Panc1 (cell line): ENCODE results near the gene CARMIL3. TPM values are rescaled to one million over a fixed set of nuclear protein-coding genes. Genes with fewer than 3 reads are reported as not detected.

Source experiments
- ATAC-seq: fragments of 200-7000 bp; cut with Tn5 transposase; 2 replicates; pipeline ENCODE4 v1.9.1; 2020; ENCODE audit warnings: mild to moderate bottlenecking, moderate library complexity
- BruUV-seq: library from RNA; stranded (reverse); fragments of 400-500 nt; replicated peaks from 2 replicates; lab custom pipeline; 2021; lab: Mats Ljungman, UMichigan
- CTCF ChIA-PET: fragments of 300-600 bp; sonication (Branson Sonifier 250); formaldehyde crosslinking; loops from one replicate; lab custom pipeline; 2022; ENCODE audit warnings: antibody characterized with exemption; lab: Charles Lee
- POLR2A ChIA-PET: fragments of 300-600 bp; sonication (Branson Sonifier 250); formaldehyde crosslinking; loops from one replicate; lab custom pipeline; 2022; ENCODE audit warnings: antibody characterized with exemption; lab: Charles Lee
- DNase-seq: peaks from one replicate; pipeline ENCODE4 v3.0.0-alpha.2; 2010; ENCODE audit warnings: low read depth, low spot score
- H3K27ac ChIP-seq: 2 replicates; pipeline ENCODE4 v1.5.1; 2011; ENCODE audit warnings: mild to moderate bottlenecking, low read length, inconsistent platforms
- H3K27me3 ChIP-seq: fragments of 200-500 bp; sonication (Bioruptor generic); 2 replicates; pipeline ENCODE4 v1.6.0; 2014; ENCODE audit warnings: low read length, inconsistent platforms; ENCODE audit not compliant: control insufficient read depth, insufficient read depth
- H3K36me3 ChIP-seq: fragments of 200-500 bp; sonication (Bioruptor generic); 2 replicates; pipeline ENCODE4 v1.5.1; 2014; ENCODE audit warnings: inconsistent platforms, mild to moderate bottlenecking, low read length, moderate library complexity; ENCODE audit not compliant: control insufficient read depth, insufficient read depth
- H3K4me1 ChIP-seq: 2 replicates; pipeline ENCODE4 v1.5.1; 2011; ENCODE audit warnings: inconsistent platforms, mild to moderate bottlenecking, low read length, moderate library complexity; ENCODE audit not compliant: control insufficient read depth, insufficient read depth
- H3K4me3 ChIP-seq, 2 experiments: 2 replicates each; pipeline ENCODE4 v1.5.1; 2011 to 2012; ENCODE audit warnings: low read depth in 2 of 2, low read length in 2 of 2, mild to moderate bottlenecking in 2 of 2, inconsistent platforms in 1 of 2, moderate library complexity in 1 of 2
- H3K9me3 ChIP-seq: fragments of 200-500 bp; sonication (Bioruptor generic); 2 replicates; pipeline ENCODE4 v1.5.1; 2014; ENCODE audit warnings: low read depth, mild to moderate bottlenecking, inconsistent platforms, low read length, moderate library complexity; ENCODE audit not compliant: control insufficient read depth, insufficient read depth
- POLR2AphosphoS5 ChIP-seq: IDR thresholded peaks from 2 replicates; pipeline ENCODE4 v1.6.1; 2012; ENCODE audit warnings: mild to moderate bottlenecking, low read depth, low read length, moderate library complexity
- REST ChIP-seq, 2 experiments: IDR thresholded peaks; 2 replicates each; pipeline ENCODE4 v1.6.1; 2011 to 2012; ENCODE audit warnings: low read depth in 2 of 2, control low read depth in 1 of 2, low read length in 1 of 2, mild to moderate bottlenecking in 1 of 2, moderate library complexity in 1 of 2; ENCODE audit not compliant: insufficient read depth in 1 of 2
- SIN3A ChIP-seq: IDR thresholded peaks from 2 replicates; pipeline ENCODE4 v1.6.1; 2012; ENCODE audit warnings: low read depth, mild to moderate bottlenecking, low read length, moderate library complexity, borderline replicate concordance; ENCODE audit not compliant: insufficient read depth
- TCF7L2 ChIP-seq: IDR thresholded peaks from 2 replicates; pipeline ENCODE4 v1.6.1; 2011; ENCODE audit warnings: mild to moderate bottlenecking, low read depth, low read length, inconsistent platforms
- in situ Hi-C: cut with HindIII; loops from 2 replicates; pipeline ENCODE4 v1.10.0; 2016; ENCODE audit warnings: low sequenced_read_pairs, low pct_unique_long_range_greater_than_20kb
- intact Hi-C: fragments of 100-400 bp; cut with micrococcal nuclease; formaldehyde crosslinking; loops from one replicate; pipeline ENCODE4 v1.10.0; 2022; ENCODE audit not compliant: unreplicated experiment
- total RNA-seq: library from RNA; stranded (reverse); gene quantifications from one replicate; pipeline ENCODE4 v1.2.1, GENCODE V29; 2021; ENCODE audit not compliant: unreplicated experiment
- TF ChIP-seq, protein P1 (sequence below): fragments of 450-650 bp; IDR thresholded peaks from 2 replicates; pipeline ENCODE4 v1.5.1; 2017; ENCODE audit warnings: mild to moderate bottlenecking

The CARMIL3 gene
- total RNA-seq, 1 experiment from 2014 or later: 0.15 TPM

GRCh38 chr14:24096545-24097181 is 44.9 kb downstream of the CARMIL3 start:
- intact Hi-C loops: no loop called here
- no peak overlapping the region for H3K27ac ChIP-seq
- POLR2A ChIA-PET: no interaction called here
- DNase-seq (no peak), ATAC-seq (no peak)
- no peaks in the 10 kb centered on the region; the same call in 1 of the 2 replicates for H3K36me3 ChIP-seq
- H3K9me3 ChIP-seq: no peaks in the 10 kb centered on the region
- H3K4me1 ChIP-seq: peaks cover 5% of the 10 kb centered on the region; the same call in 1 of the 2 replicates
- H3K27me3 ChIP-seq: no peaks in the 10 kb centered on the region
- BruUV-seq: no TSS peak
- in situ Hi-C loops: no loop called here
- no peak overlapping the region for H3K4me3 ChIP-seq
- CTCF ChIA-PET: interaction anchor here (0.6 kb wide), 1 partner anchor 39 kb away, joined by 4 read pairs; no protein-coding TSS in a partner anchor
- TF ChIP-seq SIN3A (no peak), REST (IDR thresholded peaks at IDR 0.05; ENCODE audit: insufficient read depth in 1 of 2, low read depth in 2 of 2, low read length in 1 of 2) (no peak), POLR2AphosphoS5 (no peak), TCF7L2 (no peak)
- TF ChIP-seq, protein P1, sequence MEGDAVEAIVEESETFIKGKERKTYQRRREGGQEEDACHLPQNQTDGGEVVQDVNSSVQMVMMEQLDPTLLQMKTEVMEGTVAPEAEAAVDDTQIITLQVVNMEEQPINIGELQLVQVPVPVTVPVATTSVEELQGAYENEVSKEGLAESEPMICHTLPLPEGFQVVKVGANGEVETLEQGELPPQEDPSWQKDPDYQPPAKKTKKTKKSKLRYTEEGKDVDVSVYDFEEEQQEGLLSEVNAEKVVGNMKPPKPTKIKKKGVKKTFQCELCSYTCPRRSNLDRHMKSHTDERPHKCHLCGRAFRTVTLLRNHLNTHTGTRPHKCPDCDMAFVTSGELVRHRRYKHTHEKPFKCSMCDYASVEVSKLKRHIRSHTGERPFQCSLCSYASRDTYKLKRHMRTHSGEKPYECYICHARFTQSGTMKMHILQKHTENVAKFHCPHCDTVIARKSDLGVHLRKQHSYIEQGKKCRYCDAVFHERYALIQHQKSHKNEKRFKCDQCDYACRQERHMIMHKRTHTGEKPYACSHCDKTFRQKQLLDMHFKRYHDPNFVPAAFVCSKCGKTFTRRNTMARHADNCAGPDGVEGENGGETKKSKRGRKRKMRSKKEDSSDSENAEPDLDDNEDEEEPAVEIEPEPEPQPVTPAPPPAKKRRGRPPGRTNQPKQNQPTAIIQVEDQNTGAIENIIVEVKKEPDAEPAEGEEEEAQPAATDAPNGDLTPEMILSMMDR: no peak

DNA sequence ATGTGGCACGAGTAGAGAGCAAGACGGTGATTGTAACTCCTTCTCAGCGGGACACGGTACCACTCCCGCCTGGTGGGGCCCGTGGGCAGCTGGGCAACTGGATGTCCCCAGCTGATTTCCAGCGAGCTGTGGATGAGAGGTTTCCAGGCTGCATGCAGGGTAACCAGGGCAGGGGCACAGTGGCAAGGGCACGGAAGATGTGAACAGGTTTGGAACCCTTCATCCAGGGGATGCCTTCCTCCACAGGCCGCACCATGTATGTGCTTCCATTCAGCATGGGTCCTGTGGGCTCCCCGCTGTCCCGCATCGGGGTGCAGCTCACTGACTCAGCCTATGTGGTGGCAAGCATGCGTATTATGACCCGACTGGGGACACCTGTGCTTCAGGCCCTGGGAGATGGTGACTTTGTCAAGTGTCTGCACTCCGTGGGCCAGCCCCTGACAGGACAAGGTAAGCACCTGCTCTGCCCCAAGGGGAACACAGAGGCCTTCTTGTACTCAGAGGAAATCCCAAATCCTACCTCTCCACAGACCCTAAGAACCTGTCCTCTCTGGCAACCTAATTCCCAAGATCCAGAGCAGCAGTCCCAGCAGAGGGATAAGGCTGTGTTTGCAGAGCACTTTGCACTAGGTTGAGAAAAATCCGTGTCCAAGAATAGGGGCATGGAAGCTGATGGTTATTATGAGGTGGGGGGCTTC is 46.6 kb downstream of the CARMIL3 start:
- ATAC-seq: no peak
- Histone ChIP-seq H3K27me3 (no peaks in the 10 kb centered on the region), H3K27ac (no peak overlapping the region), H3K9me3 (no peaks in the 10 kb centered on the region), H3K36me3 (no peaks in the 10 kb centered on the region; the same call in 1 of the 2 replicates), H3K4me1 (peaks cover 5% of the 10 kb centered on the region; the same call in 1 of the 2 replicates), H3K4me3 (no peak overlapping the region)
- TF ChIP-seq, protein P1: no peak
- no peak for TF ChIP-seq POLR2AphosphoS5
- TF ChIP-seq TCF7L2: no peak
- no peak for TF ChIP-seq SIN3A
- no peak for TF ChIP-seq REST (IDR thresholded peaks at IDR 0.05; ENCODE audit: insufficient read depth in 1 of 2, low read depth in 2 of 2, low read length in 1 of 2)
- intact Hi-C loops: no loop called here
- in situ Hi-C loops: no loop called here
- BruUV-seq: no TSS peak
- ChIA-PET POLR2A (no interaction called here), CTCF (no interaction called here)
- DNase-seq: no peak
